Brain pericyte (primary cell): ENCODE results near the gene FSTL4.
"Not testable (repeated sequence)": the region's sequence is repeated elsewhere in the genome, so short reads cannot be mapped to it uniquely, and the experiment has no call there.

Experiments used
- DNase-seq: peaks from one replicate; pipeline ENCODE4 v3.0.0-alpha.2; 2012; ENCODE audit warnings: low read depth, low spot score

The FSTL4 gene

GRCh38 chr5:133195250-133195649 lies 417.1 kb downstream of the FSTL4 start:
- no peak for DNase-seq

DNA sequence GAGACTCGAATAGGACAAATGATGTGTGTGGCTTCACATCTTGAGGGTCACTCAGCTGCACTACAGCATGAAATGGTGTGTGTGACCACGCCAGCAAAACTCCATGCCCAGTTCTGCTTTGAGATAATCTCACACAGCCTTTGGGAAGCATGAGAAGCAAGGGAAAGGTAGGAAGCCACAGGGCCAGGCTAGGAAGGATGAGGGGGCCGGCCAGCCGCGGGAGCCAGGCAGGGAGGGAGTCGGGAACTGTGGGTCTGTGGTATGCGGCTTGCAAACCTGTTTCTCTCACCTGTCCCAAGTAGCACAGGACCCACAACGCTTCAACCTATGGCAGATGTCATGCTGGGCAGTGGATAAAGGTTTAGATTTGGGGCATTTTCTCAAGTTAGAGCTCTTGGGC lies 418.5 kb downstream of the FSTL4 start:
- DNase-seq = no peak

DNA sequence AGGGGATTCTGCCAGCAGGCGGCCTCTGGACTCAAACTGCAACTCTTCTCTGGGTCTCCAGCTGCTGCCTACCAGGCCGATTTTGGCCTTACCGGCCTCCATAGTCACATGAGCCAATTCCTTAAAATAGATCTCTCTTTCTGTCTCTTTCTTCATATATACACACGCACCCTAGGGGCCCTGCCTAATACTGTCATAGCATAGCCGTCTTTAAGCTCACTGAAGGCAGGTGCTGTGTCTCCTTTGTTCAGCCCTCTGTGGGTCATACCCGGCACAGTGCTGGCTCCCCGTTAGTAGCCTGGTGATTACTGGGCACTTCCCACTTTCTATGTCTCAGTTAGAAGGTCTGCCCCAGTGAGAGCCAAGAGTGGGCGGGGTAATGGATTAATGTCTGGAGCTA lies 419.6 kb downstream of the FSTL4 start:
- no peak for DNase-seq

GRCh38 chr5:133189881-133190280 lies 422.5 kb downstream of the FSTL4 start:
- no peak for DNase-seq

GRCh38 chr5:133179405-133179804 lies 432.9 kb downstream of the FSTL4 start:
- no peak for DNase-seq

- DNase-seq = not testable (repeated sequence)
These were observed 441.5 kb downstream of the FSTL4 start for GRCh38 chr5:133170756-133171387.

- no peak for DNase-seq
These were observed 447.6 kb downstream of the FSTL4 start for GRCh38 chr5:133164759-133165158.

GRCh38 chr5:133163839-133164238 lies 448.5 kb downstream of the FSTL4 start:
- DNase-seq = no peak

DNA sequence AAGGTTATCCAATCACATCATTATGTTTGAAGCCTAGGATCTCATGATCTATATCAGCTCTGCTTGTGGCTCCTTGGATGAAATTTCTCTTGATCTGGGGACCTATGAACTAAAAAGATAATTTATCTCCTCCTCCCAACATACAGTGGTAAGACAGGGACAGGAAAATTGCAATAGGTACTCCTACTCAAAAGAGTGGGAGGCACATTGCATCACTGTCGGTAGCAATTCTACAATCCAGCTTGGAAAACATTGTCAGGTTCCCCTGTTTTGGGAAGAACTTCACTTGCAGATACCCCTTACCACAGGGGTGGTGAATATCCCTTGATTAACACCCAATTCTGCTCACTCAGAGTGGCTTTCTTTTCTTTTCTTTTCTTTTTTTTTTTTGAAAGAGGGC lies 452.8 kb downstream of the FSTL4 start:
- DNase-seq = no peak

- DNase-seq = no peak
These were observed 456.9 kb downstream of the FSTL4 start for GRCh38 chr5:133155326-133155969.

GRCh38 chr5:133154274-133155075 lies 457.9 kb downstream of the FSTL4 start:
- no peak for DNase-seq

DNA sequence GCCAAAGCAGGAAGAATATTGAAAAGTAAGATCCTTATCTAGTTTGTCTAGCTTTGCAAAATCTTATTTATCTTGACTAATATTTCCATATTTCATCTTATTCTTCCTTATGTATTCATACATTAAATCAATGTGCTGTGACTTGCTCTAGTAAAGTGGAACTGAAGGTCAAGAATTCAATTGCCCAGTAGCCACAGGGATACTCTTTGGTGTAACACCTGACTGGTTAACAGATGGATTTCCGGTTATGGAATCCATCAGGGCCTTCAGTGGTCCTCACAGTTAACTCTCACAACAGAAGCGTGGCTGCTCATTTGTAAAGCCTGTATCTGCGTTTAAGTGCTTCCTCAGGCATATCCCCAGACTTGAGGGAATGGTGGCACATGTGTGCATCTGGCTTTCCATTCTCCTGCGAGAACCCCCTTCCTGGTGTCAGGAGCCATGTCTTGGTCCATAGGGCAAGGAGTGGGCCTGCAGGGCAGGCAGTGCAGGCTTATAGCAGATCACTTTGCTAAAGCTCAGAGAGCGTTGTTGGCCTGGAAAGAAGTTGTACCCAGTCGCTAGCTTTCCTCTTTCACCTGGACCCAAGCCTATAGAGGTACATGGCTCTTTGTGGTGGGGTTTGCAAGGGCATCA lies 461.3 kb downstream of the FSTL4 start:
- no peak for DNase-seq

DNA sequence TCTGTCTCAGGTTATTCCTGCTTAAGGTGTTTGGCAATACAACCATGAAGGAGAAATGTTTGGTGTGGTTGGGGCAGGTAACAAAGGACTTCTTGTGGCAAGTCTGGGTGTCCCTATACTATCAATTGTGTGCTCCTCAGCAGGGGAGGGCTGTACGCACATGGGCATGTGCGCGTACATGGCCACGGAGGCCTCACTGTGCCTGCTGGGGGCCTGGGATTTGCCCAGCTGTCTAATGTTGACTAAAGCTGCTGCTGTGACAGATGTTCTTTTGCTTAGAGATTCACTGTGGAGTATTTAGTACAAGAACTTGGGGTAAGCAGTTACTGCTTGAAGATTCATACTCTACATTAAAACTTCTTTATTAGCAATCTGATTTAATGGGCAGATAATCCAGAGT lies 463.0 kb downstream of the FSTL4 start:
- DNase-seq = no peak

DNA sequence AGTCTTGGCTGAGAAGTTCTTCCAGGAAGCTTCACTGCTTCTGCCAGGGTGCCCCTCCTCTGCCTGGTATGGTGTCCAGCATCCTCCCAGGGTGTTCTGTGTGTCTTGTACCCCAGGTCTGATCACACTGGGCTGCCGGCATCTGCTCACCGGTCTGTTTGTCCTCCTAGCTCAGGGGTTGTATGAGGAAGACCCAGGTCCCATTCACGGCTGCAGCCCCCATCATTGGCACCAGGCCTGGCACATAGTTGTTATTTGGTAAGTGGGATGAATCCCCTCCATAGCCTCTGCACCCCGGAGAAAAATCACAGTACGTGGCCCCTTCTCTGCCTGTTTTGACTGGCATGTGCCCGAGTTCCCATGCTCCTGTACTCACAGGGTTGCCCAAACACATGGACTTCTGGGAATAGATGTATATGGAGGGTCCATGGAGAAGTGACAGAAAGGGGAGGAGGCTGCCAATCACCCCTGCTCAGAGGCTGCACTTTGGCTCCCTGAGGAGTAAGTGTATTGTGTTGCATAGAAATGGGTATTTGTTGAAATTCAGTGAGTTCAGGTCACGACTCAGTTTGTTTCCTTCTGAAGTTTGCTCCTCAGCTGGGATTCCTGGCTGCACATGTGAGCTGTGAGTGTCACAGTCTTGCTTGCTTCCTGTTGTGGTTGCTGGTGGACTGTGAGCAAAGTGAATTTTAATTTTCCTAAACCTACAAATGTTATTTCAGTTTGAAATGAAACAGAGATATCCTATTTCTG lies 464.4 kb downstream of the FSTL4 start:
- DNase-seq = no peak

- no peak for DNase-seq
These were observed 464.9 kb downstream of the FSTL4 start for GRCh38 chr5:133147411-133147810.
